SK-N-SH treated with all-trans-retinoic acid at 6 μM for 48 hours (cell line): Measurements from ENCODE around the gene ISG15.

ENCODE experiments used
- ATAC-seq: fragments of 200-7000 bp; cut with Tn5 transposase; 3 replicates; pipeline ENCODE4 v1.9.1; 2020; ENCODE audit warnings: mild to moderate bottlenecking, moderate library complexity
- ARNTL ChIP-seq: fragments of 450-650 bp; formaldehyde crosslinking; IDR thresholded peaks from 2 replicates; pipeline ENCODE4 v1.5.0; 2020; ENCODE audit warnings: low read depth, mild to moderate bottlenecking, moderate library complexity, borderline replicate concordance
- BACH2 ChIP-seq: fragments of 250-450 bp; sonication (Bioruptor Pico); IDR thresholded peaks from 2 replicates; pipeline ENCODE4 v1.9.0; 2021; ENCODE audit warnings: mild to moderate bottlenecking, borderline replicate concordance
- CREB5 ChIP-seq: fragments of 250-450 bp; sonication (Bioruptor Pico); IDR thresholded peaks from 2 replicates; pipeline ENCODE4 v1.5.1; 2020; ENCODE audit warnings: low read depth, mild to moderate bottlenecking, moderate library complexity
- CSDC2 ChIP-seq: fragments of 250-450 bp; sonication (Bioruptor Pico); IDR thresholded peaks from 2 replicates; pipeline ENCODE4 v1.5.0; 2020; ENCODE audit warnings: mild to moderate bottlenecking, moderate library complexity
- CSRNP3 ChIP-seq: fragments of 250-450 bp; sonication (Bioruptor Pico); IDR thresholded peaks from 2 replicates; pipeline ENCODE4 v1.5.1; 2021; ENCODE audit warnings: mild to moderate bottlenecking, moderate library complexity
- ESRRG ChIP-seq: fragments of 250-450 bp; sonication (Bioruptor Pico); IDR thresholded peaks from 2 replicates; pipeline ENCODE4 v1.6.1; 2021; ENCODE audit warnings: mild to moderate bottlenecking
- ISL1 ChIP-seq: fragments of 250-450 bp; sonication (Bioruptor Pico); IDR thresholded peaks from 2 replicates; pipeline ENCODE4 v2.1.2; 2022; ENCODE audit warnings: mild to moderate bottlenecking, moderate library complexity
- OSR1 ChIP-seq: fragments of 250-450 bp; sonication (Bioruptor Pico); IDR thresholded peaks from 2 replicates; pipeline ENCODE4 v1.8.0; 2022; ENCODE audit warnings: moderate library complexity, mild to moderate bottlenecking, inconsistent platforms
- PATZ1 ChIP-seq: fragments of 250-450 bp; sonication (Bioruptor Pico); IDR thresholded peaks from 2 replicates; pipeline ENCODE4 v1.8.0; 2020; ENCODE audit warnings: mild to moderate bottlenecking, moderate library complexity, borderline replicate concordance
- POU6F1 ChIP-seq: fragments of 250-450 bp; sonication (Bioruptor Pico); IDR thresholded peaks from 2 replicates; pipeline ENCODE4 v1.8.0; 2021; ENCODE audit warnings: low read depth, mild to moderate bottlenecking, moderate library complexity, borderline replicate concordance
- PPARA ChIP-seq: fragments of 250-450 bp; sonication (Bioruptor Pico); IDR thresholded peaks from 2 replicates; pipeline ENCODE4 v1.5.0; 2020; ENCODE audit warnings: mild to moderate bottlenecking, borderline replicate concordance
- SNAI2 ChIP-seq: fragments of 250-450 bp; sonication (Bioruptor Pico); IDR thresholded peaks from 2 replicates; pipeline ENCODE4 v1.5.0; 2020; ENCODE audit warnings: mild to moderate bottlenecking, moderate library complexity
- TSHZ2 ChIP-seq: fragments of 250-450 bp; sonication (Bioruptor Pico); IDR thresholded peaks from 2 replicates; pipeline ENCODE4 v1.5.0; 2020; ENCODE audit warnings: mild to moderate bottlenecking, moderate library complexity
- ZC3H10 ChIP-seq: fragments of 250-450 bp; sonication (Bioruptor Pico); IDR thresholded peaks from 2 replicates; pipeline ENCODE4 v1.5.1; 2021; ENCODE audit warnings: mild to moderate bottlenecking, moderate library complexity
- ZFP3 ChIP-seq: fragments of 250-450 bp; sonication (Bioruptor Pico); IDR thresholded peaks from 2 replicates; pipeline ENCODE4 v1.5.0; 2020; ENCODE audit warnings: mild to moderate bottlenecking, moderate library complexity
- ZFP30 ChIP-seq: fragments of 450-650 bp; formaldehyde crosslinking; IDR thresholded peaks from 2 replicates; pipeline ENCODE4 v1.5.0; 2022; ENCODE audit warnings: mild to moderate bottlenecking, moderate library complexity
- ZNF565 ChIP-seq: fragments of 450-650 bp; formaldehyde crosslinking; conservative IDR thresholded peaks from 2 replicates; pipeline ENCODE4 v1.5.0; 2020; ENCODE audit warnings: low read depth, mild to moderate bottlenecking, moderate library complexity
- ZNF70 ChIP-seq: fragments of 450-650 bp; formaldehyde crosslinking; IDR thresholded peaks from 2 replicates; pipeline ENCODE4 v1.5.0; 2020; ENCODE audit warnings: mild to moderate bottlenecking, moderate library complexity

The ISG15 gene

GRCh38 chr1:1034439-1034781 lies 21.1 kb downstream of the ISG15 start (continued):
- no peak for TF ChIP-seq CSRNP3
- TF ChIP-seq POU6F1 (CRISPR knock-in tag) = no peak
- no peak for TF ChIP-seq OSR1
- no peak for TF ChIP-seq SNAI2 (CRISPR knock-in tag)
- no peak for TF ChIP-seq ESRRG (CRISPR knock-in tag)

GRCh38 chr1:1035291-1035943 lies 22.1 kb downstream of the ISG15 start:
- no peak for TF ChIP-seq ZFP30
- no peak for TF ChIP-seq ARNTL (CRISPR knock-in tag)
- TF ChIP-seq ZC3H10 (CRISPR knock-in tag) = no peak
- TF ChIP-seq TSHZ2 (CRISPR knock-in tag) = no peak
- no peak for TF ChIP-seq SNAI2 (CRISPR knock-in tag)
- TF ChIP-seq OSR1 = no peak
- no peak for TF ChIP-seq ESRRG (CRISPR knock-in tag)
- TF ChIP-seq ZNF70 = no peak
- TF ChIP-seq CSDC2 = no peak
- TF ChIP-seq CREB5 (CRISPR knock-in tag) = no peak
- no peak for TF ChIP-seq BACH2 (CRISPR knock-in tag)
- no peak for TF ChIP-seq ISL1 (CRISPR knock-in tag)
- no peak for TF ChIP-seq ZNF565

GRCh38 chr1:1037366-1038327 lies 24.4 kb downstream of the ISG15 start:
- no peak for ATAC-seq
- TF ChIP-seq BACH2 (CRISPR knock-in tag) (no peak), CSRNP3 (no peak), PATZ1 (no peak), ZC3H10 (CRISPR knock-in tag) (no peak), CREB5 (CRISPR knock-in tag) (no peak), PPARA (CRISPR knock-in tag) (no peak), CSDC2 (no peak), ZFP3 (no peak), ARNTL (CRISPR knock-in tag) (no peak), ZNF70 (no peak), POU6F1 (CRISPR knock-in tag) (no peak), ZFP30 (no peak)

More at GRCh38 chr1:1035291-1035943, 22.1 kb downstream of the ISG15 start:
- ATAC-seq = no peak
